Panc1 (cell line): ENCODE measurements around the gene LBH.

Source experiments
- CTCF ChIP-seq: fragments of 450-650 bp; IDR thresholded peaks from 2 replicates; pipeline ENCODE4 v1.5.1; 2017; ENCODE audit warnings: mild to moderate bottlenecking
- POLR2AphosphoS5 ChIP-seq: IDR thresholded peaks from 2 replicates; pipeline ENCODE4 v1.6.1; 2012; ENCODE audit warnings: mild to moderate bottlenecking, low read depth, low read length, moderate library complexity
- SIN3A ChIP-seq: IDR thresholded peaks from 2 replicates; pipeline ENCODE4 v1.6.1; 2012; ENCODE audit warnings: low read depth, mild to moderate bottlenecking, low read length, moderate library complexity, borderline replicate concordance; ENCODE audit not compliant: insufficient read depth
- TCF7L2 ChIP-seq: IDR thresholded peaks from 2 replicates; pipeline ENCODE4 v1.6.1; 2011; ENCODE audit warnings: mild to moderate bottlenecking, low read depth, low read length, inconsistent platforms
- TF ChIP-seq, protein P1 (sequence below), 2 experiments: IDR thresholded peaks; 2 replicates each; pipeline ENCODE4 v1.6.1; 2011 to 2012; ENCODE audit warnings: low read depth in 2 of 2, control low read depth in 1 of 2, low read length in 1 of 2, mild to moderate bottlenecking in 1 of 2, moderate library complexity in 1 of 2; ENCODE audit not compliant: insufficient read depth in 1 of 2

DNA sequence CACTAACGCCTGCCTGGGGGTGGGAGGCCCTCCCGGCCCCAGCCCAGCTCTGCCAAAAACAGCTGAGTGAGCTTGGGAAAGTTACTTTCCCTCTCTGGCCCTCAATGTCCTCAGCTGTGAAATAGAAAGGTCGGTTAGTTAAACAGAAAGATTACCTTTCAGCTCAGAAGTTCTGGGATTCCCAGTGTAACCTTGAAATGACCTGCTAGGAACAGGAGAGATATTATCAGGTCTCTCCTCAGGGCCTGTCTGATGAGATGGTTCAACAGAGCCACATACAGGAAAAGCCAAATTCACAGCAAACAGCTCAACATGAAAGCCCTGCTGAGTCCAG, 68.8 kb downstream of the LBH start:
- no peak for TF ChIP-seq CTCF
- TF ChIP-seq, protein P1, sequence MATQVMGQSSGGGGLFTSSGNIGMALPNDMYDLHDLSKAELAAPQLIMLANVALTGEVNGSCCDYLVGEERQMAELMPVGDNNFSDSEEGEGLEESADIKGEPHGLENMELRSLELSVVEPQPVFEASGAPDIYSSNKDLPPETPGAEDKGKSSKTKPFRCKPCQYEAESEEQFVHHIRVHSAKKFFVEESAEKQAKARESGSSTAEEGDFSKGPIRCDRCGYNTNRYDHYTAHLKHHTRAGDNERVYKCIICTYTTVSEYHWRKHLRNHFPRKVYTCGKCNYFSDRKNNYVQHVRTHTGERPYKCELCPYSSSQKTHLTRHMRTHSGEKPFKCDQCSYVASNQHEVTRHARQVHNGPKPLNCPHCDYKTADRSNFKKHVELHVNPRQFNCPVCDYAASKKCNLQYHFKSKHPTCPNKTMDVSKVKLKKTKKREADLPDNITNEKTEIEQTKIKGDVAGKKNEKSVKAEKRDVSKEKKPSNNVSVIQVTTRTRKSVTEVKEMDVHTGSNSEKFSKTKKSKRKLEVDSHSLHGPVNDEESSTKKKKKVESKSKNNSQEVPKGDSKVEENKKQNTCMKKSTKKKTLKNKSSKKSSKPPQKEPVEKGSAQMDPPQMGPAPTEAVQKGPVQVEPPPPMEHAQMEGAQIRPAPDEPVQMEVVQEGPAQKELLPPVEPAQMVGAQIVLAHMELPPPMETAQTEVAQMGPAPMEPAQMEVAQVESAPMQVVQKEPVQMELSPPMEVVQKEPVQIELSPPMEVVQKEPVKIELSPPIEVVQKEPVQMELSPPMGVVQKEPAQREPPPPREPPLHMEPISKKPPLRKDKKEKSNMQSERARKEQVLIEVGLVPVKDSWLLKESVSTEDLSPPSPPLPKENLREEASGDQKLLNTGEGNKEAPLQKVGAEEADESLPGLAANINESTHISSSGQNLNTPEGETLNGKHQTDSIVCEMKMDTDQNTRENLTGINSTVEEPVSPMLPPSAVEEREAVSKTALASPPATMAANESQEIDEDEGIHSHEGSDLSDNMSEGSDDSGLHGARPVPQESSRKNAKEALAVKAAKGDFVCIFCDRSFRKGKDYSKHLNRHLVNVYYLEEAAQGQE (IDR thresholded peaks at IDR 0.05; ENCODE audit: insufficient read depth in 1 of 2, low read depth in 2 of 2, low read length in 1 of 2) = no peak
- TF ChIP-seq POLR2AphosphoS5 = no peak
- TF ChIP-seq SIN3A = no peak
- TF ChIP-seq TCF7L2 = no peak
